ENCODE data around the gene DCBLD2. TPM values are rescaled to one million over a fixed set of nuclear protein-coding genes. Genes with fewer than 3 reads are reported as not detected.

DCBLD2 gene
- total RNA-seq, 1 donor, result 3.8 TPM

DNA sequence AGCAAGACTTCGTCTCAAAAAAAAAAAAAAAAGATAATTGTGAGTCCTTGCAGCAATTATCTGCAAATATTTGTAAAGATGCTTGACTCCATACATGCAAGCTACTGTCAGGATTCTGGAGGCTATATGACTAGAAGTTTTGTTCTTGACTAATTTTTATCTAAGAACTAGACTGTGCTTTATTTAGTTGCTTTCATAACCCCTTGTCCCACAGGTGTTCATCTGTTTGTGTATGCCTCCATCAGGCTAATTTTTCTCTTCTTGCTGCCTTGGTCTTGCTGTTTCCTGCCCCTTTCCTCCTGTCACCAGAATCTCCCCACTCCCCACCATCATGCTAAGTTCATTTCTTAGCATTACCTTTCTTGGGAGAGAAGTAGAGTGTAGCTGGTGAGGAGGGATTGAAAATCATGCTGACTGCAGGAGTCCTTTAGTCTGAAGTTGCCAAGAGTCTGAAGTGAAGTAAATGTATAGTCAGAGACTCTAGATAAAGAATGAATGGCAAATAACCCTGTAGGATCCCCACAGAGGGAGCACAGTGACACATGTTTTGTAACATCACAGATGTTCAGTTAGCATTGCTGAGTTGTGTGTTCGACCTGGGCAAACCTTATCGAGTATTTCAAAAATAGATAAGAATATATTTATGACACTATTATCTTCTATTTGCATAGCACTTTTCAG, 125.9 kb downstream of the DCBLD2 start:
- no peak for DNase-seq (ENCODE audit: low read depth in 2 of 3, low spot score in 2 of 3)

DNA sequence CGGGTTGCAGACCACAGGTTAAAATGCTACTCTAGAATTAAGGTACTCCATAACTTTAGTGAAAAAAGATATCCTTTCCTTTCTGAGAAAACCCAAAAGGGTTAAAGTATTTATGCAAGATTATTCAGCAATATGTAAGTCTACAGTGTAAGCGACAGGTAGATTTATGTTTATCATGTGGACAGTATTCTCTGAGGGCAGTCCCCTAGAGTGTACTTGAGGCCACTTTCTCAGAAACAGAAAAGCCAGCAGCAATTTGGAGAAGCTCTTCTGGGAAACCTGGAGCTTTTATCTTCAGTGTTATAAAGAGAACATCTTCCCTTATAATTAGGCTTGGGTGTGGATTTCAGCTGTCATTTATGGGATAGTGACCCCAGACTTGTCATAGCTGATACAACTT, 129.5 kb downstream of the DCBLD2 start:
- DNase-seq (ENCODE audit: low read depth in 2 of 3, low spot score in 2 of 3), result no peak

DNA sequence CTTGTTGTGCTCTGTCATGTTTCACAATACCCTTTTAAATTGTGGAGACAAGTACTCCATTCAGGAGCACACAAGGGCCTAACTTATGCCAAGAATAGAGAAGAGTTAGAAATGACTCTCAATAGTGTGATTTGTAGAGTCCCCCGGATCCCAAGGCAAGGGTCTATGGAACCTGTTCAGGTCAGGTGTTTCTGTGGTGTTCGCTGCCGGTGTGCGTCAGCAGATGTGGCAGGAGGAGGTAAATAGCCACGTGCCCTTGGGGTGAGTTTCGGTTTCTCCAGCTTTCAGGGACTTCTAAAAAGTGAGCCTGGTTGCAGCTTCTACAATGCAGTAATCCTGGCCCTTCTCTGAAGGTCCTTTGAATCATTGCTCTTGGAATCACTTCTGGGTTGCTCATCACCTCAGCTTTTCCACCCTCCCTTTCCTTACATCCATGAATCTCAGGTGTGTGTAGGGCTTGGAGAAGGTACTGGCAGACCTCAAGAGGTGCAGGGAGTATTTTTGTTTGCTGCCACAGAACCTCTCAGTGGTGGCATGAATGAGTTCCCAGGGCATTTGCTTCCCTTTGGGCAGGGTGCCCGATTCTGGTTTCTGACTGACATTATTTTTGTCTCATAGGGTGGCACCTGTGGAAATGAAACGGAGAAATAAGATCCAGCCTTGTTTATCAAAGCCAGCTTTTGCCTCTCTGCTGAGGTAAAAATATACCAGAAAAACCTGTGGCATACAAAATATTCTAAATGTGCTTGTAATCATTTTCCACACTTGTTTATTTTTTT, 131.0 kb downstream of the DCBLD2 start:
- peak in 1 of 3 donors; percentile 31 for DNase-seq (ENCODE audit: low read depth in 2 of 3, low spot score in 2 of 3)

DNA sequence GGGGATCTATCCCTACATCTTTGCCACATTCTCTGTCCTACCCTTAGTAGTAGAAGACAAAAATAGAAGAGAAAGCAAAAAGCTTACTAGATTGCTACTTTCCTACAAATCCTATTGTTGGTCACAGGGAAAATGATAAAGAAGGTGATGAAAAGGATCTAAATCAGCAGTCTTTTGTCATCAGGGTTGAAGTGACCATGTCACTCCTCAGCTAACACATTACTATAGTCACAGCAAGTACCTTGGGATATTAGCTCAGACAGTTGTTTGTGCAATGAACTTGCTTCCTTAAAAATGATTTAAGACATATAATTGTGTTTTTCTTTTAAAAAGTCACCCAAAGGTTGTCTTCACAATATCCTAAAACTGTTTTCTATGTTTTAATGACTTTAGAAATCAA, 132.0 kb downstream of the DCBLD2 start:
- DNase-seq (ENCODE audit: low read depth in 2 of 3, low spot score in 2 of 3), result no peak

DNA sequence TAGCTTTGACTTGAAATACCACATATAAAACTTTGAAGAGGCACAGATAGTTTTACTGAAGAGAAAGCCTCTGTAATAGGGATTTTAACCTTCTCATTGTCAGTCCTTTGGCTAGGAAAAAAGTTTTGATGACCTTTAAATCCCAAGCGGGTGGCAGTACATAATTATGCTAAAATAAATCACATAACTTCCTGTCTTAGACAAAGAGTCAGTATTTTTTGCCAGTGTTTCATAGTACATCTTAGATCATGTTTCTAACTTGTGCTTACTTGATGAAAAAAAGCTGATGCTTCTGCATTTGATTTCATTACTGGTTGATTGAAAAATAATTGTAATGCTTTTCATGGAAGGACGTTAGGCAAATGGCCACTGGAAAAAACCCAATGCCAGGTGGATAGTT, 132.5 kb downstream of the DCBLD2 start:
- no peak for DNase-seq (ENCODE audit: low read depth in 2 of 3, low spot score in 2 of 3)

DNA sequence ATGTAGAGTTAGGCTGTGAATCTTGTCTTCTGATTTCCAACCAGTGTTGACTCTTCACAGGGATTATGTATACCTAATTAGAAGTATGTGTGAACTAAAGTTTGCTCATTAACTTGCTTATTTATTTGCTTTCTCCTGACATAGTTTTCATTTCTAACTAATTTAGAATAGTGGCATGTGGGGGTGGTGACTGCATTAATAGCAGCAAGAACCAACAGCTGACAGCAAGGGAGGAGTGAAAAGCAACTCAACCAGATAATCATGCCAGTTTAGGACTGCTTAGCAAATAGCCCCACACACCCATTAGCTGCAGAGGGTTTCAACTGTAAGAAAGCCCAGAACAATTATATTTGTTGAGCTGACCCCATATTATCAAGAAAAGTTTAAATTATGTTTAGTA, 134.6 kb downstream of the DCBLD2 start:
- DNase-seq (ENCODE audit: low read depth in 2 of 3, low spot score in 2 of 3), result no peak

DNA sequence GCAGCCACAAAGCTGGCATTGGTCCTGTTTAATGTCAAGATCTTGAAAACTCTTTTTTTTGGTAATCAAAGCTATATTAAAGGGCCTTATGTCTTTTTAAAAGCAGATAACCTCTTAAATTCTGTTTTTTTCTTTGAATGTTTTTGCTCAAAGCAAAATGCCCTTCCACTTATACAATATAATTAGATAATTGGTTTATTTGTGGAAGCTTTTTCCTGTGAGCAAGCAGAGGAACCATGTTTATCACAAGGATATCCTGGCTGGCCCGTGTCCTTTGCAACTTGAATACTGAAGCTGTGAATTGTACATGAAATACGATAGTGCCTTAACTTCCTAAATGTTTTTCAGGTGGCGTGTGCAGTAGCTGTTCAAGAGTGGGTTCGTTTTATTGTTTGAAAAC, 135.8 kb downstream of the DCBLD2 start:
- DNase-seq (ENCODE audit: low read depth in 2 of 3, low spot score in 2 of 3), result no peak

DNA sequence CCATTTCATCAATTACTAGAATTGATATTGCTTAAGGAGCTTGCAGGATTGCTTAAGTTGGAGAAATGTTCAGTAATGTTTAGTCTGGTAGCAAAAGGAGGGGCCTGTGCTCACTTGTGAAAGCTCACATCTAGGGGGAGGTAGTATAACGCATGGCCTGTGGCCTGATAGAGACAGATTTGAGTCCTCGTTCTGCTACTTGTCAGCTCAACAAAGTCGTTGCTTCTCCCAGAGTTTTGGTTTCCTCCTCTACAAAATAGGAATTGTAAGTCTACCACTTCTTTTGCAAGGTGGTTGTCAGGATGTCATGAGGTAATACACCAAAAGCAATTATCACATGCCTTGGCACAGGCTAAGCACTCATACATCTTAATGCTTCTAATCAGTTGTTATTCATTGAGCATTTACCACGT, 137.0 kb downstream of the DCBLD2 start:
- DNase-seq (ENCODE audit: low read depth in 2 of 3, low spot score in 2 of 3), result peak in 1 of 3 donors; percentile 23

DNA sequence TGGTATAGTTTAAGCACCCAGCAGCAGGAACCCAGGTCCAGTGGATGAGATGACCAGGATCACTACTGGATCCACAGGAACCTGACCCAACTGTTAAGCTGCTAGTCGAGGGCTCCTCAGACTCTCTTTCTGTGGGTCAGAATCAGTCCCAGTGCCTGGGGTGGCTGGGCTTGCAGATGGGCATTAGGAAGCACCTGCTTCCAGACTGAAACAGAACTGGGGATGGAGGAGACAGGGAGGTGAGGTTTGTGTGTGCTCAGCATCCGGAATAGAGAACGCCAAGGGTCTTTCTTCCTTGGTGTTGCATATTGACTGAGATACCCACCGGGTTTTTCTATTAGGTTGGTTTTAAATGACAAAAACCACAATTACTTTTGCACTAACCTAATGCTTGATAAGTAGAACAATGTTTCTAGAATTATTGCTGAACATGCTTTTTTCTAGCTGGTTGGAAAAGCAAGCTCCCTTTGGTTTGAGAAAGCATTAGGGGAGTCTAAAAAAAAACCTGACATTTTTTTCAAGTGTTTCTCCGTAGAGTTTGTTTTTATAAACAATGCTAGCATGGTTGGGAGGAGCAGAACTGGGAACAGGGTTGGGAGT, 137.6 kb downstream of the DCBLD2 start:
- no peak for DNase-seq (ENCODE audit: low read depth in 2 of 3, low spot score in 2 of 3)

DNA sequence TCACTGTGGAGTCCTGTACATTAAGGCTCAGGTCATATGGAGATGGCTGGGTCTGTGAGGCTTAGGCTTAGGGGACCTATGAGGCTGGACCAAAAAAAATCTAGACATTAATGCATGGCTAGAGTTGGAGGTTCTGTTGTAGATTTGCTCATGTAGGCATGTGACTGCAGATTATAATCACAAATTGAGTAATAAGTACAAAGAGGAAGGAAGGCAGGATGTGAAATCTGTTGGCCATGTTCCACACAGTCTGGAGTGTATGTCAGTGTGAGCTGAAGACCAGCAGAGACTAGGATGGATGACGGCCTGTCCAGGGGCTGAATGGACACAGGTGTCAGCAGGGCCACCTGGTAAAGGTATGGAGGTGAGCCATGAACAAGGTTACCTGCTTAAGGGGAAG, 138.4 kb downstream of the DCBLD2 start, which contains the start of gene ST3GAL6:
Gene ST3GAL6 (plus strand): TSS at position 265 of the 400 bp plus-strand sequence. CDS start 5,101 bp downstream, outside the sequence.
- DNase-seq (ENCODE audit: low read depth in 2 of 3, low spot score in 2 of 3), result peak in 2 of 3 donors; percentile 78 to 84

DNA sequence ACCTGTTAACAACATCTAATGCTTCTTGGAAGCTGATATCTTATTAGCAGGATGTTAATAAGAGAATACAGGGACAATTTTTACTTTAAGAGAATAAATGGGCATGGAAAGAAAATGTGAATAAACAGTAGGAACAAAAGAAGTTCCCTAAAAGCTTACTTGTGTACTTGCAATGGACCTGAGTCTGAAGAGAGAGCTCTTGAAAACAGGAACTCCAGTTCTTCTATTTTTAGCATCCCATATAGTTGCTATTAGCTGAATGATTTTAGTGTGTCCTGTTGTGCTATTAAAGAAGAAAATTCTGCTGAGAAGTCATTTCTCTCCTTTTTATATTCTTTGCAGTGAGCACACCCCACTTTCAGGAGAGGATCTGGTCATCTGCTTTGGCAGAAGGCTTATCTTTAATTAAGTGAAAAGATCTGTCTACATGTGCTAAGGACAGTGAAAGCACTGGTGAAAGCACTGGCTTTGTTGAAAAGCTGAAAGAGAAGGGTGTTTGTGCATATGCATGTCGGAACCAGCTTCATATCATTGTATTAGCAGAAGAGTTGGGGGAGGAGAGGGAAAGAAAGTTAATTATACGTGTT, 139.8 kb downstream of the DCBLD2 start:
- peak in 1 of 3 donors; percentile 44 for DNase-seq (ENCODE audit: low read depth in 2 of 3, low spot score in 2 of 3)

DNA sequence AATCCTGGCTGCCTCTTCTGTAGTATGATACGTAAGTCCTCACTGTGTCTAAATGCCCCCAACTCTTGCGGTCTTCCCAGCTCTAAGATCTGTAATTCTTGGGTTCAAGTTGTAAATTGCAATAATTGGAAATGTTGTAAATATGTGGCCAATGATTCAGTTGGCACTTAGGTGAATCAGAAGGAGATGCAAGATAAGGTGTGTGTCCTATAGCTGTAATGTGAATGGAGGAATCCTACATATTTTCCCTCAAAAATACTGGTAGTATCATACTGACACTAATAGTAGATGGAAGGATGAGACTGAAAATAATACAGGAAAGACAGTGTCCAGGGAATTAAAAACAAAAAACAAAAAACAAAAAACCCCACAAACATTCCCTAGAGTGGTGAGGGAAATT, 141.9 kb downstream of the DCBLD2 start:
- no peak for DNase-seq (ENCODE audit: low read depth in 2 of 3, low spot score in 2 of 3)

DNA sequence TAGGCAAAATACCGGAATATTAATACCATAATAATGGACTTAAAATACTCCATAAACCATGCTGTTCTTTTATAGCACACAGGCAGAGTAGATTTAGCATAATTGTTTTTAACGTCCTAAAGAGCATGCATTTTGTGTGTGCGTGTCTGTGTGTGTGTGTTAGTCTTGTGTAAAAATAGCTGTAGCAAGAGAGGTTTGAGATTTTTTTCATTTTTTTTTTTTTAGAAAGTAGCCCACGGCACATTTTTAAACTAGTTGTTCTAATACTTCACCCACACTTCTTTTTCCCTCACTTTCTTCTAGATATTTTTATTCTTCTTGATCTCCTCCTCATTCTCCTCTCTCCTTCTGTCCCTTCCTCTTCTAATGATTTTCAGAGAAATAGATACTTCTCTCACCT, 145.9 kb downstream of the DCBLD2 start:
- DNase-seq (ENCODE audit: low read depth in 2 of 3, low spot score in 2 of 3), result no peak

DNA sequence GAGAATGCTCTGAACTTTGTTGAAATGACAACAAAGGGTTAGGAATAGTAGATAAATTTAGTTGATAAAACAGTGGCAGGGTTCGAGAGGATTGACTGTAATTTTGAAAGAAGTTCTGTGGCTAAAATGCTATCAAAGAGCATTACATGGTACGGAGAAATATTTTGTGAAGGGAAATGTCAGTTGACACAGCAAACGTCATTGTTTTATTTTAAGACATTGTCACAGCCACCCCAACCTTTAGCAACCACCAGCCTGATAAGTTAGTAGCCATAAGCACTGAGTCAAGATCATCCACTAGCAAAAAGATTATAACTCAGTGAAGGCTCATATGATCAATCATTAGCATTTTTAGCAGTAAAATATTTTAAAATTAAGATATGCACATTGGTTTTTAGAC, 147.0 kb downstream of the DCBLD2 start:
- DNase-seq (ENCODE audit: low read depth in 2 of 3, low spot score in 2 of 3), result no peak

DNA sequence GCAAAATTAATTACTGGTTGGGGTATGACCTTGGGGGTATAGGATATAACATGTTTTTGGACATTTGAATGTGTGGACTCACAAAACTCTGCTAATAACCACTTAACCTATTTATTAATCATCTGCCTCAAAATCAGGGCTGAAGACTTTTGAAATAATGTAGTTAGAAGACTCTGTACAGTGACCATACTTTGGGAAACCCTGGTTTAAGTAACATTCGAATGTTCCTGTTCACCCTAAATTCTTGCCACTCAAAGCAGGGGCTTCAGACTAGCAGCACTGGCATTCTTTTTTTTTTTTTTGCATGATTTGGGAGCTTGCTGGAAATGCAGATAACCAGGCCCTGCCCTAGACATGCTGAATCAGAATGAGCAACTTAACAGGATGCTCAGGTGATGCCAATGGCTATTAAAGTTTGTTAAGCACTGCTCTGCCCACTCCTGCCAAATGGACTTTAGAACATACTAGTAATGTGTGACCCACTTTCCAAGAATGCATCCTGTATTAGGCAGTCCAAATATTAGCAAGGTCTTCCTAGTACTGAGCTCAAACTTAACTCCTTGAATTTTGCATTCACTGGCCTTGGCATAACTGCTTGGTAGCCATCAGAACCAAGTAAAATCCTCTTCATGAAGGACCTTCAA, 151.1 kb downstream of the DCBLD2 start:
- no peak for DNase-seq (ENCODE audit: low read depth in 2 of 3, low spot score in 2 of 3)

DNA sequence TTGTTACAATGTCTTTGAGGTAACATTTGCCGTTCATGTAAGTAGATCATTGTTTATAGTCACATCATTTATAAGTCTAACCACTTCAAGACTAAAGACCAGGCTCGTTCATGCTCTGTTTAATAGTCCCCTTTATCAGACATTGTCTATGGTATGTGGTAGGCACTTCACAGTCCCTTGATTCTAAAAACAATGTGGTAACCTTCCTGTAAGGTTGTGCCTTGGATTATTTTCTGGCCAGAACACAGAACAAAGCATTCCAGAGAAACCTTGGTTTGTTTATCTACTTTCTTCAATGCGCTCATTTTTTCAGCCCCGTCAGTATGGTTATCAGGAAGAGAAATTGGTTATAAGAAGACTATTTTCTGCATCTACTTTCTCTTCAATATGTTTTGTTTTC, 154.6 kb downstream of the DCBLD2 start:
- no peak for DNase-seq (ENCODE audit: low read depth in 2 of 3, low spot score in 2 of 3)

DNA sequence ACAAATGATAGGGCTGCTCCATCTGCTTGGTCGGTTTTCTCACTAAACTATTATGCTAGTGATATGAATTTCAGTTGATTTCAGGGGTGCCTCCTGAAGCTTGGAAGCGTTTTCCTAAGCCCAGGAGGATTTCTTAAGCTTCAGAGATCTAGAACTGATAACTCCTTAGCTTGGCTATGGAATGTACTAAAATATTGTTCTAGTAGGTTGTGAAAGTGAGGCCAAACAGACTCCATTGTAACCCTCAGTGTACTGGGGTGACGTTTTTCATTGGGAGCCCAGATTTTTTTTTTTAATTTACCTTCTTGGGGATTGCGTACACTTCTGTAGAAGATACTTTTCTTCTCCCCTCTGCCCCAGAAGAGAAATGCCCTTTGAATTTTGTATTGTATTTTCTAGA, 155.4 kb downstream of the DCBLD2 start:
- no peak for DNase-seq (ENCODE audit: low read depth in 2 of 3, low spot score in 2 of 3)
